M059J (cell line): ENCODE results near the gene SLC39A2. TPM values are rescaled to one million over a fixed set of nuclear protein-coding genes. Genes with fewer than 3 reads are reported as not detected.
A peak's percentile ranks its signal among the peaks of the same experiment; 100 is the strongest.
"Not testable (repeated sequence)": the region's sequence is repeated elsewhere in the genome, so short reads cannot be mapped to it uniquely, and the experiment has no call there.

Experiments used
- DNase-seq: peaks from one replicate; pipeline ENCODE4 v3.0.0-alpha.2; 2012; ENCODE audit warnings: low read depth
- total RNA-seq: library from RNA; depleted of rRNA; stranded (reverse); fragments of >200 nt; shearing (Covaris generic); gene quantifications from 2 replicates; pipeline ENCODE4 v1.2.3, GENCODE V29; 2014

The SLC39A2 gene
- total RNA-seq, 1 experiment from 2014 or later: not detected

DNA sequence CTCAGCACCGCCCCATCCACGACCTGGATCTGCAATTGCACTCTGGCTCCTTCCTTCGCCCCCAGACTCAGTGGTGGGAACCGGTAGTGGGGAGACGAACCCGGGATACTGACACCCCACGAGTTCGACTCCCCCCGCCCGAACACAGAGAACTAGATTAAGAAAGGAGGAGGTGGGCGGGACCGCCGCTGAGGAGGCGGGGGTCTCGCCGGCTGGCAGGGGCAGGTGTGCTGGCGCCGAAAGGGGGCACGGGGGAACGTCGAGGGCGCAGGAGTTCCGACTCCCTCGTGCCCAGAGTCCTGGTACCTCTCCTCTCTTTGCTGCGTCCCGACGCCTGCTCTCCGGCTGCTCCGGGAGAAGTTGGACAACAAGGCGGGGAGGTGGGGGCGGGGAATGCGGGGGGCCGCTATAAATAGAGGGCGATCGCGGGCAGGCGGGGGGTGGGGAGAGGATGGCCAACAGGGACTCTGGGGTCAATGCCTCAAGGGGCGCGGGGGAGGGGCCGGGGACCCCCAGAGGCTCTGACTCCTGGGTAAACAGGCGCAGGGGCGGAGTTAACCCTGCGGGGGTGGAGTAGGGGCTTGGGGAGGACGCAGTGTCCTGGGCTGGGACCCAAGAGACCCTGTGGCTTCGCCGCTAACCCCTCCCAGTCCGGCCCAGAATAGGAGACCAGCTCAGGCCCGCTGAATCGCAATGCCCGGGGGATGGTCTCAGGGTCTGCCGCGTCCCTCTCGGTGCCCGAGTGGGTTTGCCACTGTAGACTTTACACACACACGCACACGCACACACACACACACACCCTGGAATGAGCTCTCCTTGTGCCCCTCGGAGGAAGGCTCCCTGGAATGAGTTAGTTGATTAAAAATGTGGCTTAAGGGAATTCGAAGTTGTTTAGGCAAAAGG, 26.5 kb downstream of the SLC39A2 start:
- DNase-seq: no peak

DNA sequence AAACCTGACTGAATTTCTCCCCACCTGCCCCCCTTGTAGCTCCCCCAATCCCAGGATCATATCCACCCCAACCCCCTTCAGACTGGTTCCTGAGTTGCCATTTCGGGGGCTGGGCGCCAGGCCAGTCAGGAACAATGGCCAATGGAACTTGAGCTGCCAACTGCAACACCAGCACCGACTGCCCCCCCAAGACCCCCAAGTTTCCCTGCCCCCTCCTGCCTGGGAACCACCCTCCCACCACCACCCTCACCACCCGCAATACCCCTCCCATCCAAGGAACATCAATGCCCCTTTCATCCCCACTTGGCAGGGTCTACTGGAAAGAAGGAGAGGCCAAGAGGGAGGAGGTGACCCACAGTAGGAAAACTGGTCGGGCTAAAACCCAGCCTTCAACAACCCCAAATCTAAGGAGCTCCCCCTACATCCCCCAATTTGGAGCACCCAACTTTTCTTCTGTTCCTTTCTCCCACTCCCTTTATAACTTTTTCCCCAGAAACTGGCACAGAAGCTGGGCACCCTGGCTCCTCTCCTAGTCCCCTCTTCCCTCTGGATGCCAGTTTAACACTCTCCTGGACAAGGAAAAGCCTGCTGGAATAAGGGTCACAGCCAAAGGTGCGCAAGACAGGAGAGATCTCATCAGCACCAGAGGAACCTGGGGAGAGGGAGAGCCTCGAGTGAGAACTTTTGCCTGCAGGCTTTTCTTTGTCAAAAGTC, 27.3 kb downstream of the SLC39A2 start:
- DNase-seq: no peak

DNA sequence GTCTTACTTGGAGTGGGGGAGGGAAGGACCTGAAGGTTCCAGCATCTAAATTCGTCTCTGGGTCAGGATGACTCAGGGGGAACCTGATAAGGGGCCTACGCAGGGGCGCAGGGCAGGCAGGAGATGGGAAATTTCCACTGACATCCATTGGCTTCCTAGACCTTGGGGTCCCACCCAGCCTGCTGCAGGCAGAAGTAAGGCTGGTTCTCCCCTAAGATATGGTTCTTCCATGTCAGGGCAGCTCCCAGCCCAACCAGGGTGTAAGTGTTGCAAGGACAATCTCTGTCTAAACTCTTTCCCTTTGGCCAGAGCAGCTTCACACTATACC, 27.9 kb downstream of the SLC39A2 start:
- DNase-seq: no peak

- DNase-seq: no peak
These were observed 30.8 kb downstream of the SLC39A2 start, which contains the start of gene TPPP2 for GRCh38 chr14:21029917-21030316. TPPP2 (plus strand) TSS chr14:21030217; CDS start chr14:21030582, 365 bp downstream.

GRCh38 chr14:21030531-21030930, 31.4 kb downstream of the SLC39A2 start:
- no peak for DNase-seq

- no peak for DNase-seq
These were observed 33.4 kb downstream of the SLC39A2 start for GRCh38 chr14:21032326-21033132.

DNA sequence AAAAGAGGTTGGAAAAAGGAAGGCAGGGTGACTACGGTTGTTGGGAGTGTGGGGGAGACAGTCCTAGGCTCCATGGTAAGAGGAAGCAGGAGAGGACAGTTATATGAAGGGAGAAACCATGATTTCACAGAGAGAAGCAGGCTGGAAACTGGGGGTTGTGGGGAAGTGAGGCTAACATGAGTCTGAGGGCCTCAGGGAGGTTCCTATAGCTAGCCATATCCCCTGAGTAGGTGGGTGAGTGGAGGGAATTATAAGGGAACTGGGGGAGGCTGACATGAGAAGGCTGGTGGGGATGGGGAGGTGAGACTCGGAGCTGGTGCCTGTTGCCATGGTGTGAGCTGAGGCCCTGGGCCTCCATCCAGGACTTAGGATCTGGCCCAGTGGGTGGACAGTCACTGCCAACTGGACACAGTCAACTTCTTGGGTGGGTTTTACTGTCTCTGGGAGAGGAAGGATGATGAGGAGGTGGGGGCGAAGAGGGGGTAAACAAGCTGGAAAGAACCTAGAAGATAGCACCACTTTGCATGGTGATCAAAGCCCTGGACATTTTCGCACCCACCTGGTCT, 34.1 kb downstream of the SLC39A2 start:
- DNase-seq: no peak

- no peak for DNase-seq
These were observed 35.6 kb downstream of the SLC39A2 start, which contains the start of gene RNASE13 for GRCh38 chr14:21034707-21035106. RNASE13 (minus strand) TSS chr14:21034807; CDS start chr14:21034288, 519 bp downstream.

DNA sequence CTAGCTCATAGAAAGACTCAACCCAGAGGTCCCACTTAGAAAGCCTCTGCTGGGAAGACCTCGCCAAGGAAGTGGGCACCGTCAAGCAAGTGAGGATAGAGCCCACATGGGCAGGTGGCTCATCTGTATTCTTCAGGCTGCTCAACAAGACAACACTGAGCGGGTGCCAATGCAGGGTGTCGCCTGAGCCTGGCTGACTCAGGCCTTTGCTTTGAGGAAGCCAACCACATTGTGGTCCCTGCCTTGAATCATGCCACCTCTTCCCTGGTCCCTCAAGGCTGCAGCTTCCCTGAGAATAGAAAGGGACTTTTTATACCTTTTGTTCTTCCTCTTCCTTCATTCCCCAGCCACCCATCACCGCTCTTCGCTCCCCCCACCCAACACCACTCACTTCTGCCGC, 37.7 kb downstream of the SLC39A2 start:
- peak; percentile 25 for DNase-seq

DNA sequence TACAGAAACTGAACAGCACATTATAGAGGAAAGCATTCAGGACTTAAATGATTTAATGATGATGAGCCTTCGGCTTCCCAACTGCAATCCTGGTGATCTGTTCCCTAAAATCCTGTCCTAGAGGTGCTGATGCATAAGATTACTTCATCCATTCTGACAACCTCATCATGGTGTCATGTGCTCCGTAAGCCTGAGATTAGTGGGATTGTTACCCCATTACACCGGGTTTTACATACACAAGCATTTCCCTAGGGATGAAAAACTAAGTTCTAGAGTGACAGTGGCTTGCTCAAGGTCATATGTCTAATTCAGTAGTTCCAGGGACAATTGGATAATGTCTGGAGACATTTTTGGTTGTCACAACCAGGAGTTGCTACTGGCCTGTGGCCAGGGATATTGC, 38.1 kb downstream of the SLC39A2 start:
- no peak for DNase-seq

- DNase-seq: no peak
These were observed 39.6 kb downstream of the SLC39A2 start for GRCh38 chr14:21038441-21039422.

DNA sequence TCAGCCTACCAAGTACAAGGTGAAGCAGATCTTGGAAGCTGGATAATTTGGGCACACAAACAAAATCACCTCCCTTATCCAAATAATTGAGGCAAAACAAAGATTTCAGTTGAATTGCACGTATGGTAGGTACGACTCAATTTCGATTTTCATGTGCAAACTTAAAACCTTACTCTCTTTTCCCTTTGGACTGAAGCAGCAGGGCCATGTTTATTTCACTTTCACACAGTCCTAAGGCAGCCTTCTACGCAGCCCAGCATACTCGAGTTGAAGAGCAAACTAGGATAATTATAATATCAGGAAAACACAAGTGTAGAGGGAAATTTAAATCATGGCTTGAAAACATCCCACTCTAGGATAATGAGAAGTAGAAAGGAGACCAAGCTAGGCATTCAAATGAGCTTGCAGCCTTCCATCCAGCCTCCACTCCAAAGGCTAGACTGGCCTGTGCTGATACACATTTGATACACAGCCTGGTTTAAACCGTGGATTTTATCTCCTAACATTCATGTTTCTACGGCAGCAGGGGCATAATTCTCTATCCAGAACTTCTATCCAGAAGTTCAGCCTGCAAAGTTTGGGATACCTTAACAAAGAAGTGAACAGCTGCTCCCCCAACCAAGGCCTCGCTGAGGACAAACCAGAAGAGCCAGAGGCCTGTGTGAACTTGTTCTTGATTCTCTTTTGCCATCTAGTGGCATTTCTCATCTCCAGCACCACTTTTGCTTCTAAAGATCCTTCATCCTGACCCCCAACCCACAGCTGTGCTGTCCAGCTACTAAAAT, 40.7 kb downstream of the SLC39A2 start:
- DNase-seq: peak; percentile 52

DNA sequence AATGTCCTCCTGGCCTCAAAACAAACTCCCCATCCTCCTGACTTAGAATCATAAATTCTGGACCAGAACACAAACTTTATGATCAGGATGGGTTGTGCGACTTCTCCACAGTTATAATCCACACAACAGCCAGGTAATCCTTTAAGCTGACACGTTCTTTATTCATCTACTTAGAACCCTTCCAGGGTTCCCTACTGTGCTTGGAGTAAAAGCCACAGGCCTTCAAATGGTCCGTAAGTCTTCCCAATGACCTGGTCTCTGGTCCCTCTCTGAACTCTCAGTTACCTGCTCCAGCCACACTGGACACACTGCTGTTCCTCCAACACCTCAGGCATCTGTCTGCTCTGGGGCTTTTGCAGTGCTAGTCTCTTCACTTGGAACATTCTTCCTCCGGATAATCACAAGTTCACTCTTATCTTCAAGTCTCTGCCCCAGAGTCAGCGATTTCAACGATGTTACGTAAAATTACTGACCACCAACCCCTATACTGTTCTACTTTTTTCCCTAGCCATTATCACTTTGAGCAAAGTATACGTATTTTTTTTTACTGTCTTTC, 41.4 kb downstream of the SLC39A2 start:
- DNase-seq: no peak

- not testable (repeated sequence) for DNase-seq
These were observed 41.8 kb downstream of the SLC39A2 start for GRCh38 chr14:21040941-21041340.

- peak; percentile 60 for DNase-seq
These were observed 42.8 kb downstream of the SLC39A2 start, which contains the start of gene RNASE7 for GRCh38 chr14:21041676-21042433. RNASE7 (plus strand) TSS chr14:21042362; CDS start chr14:21042993, 631 bp downstream.

GRCh38 chr14:21042918-21043317, 43.8 kb downstream of the SLC39A2 start:
- peak; percentile 25 for DNase-seq

GRCh38 chr14:21043387-21043973, 44.4 kb downstream of the SLC39A2 start:
- DNase-seq: no peak
